ENCODE measurements around the gene NCKAP5L. TPM values are rescaled to one million over a fixed set of nuclear protein-coding genes. Genes with fewer than 3 reads are reported as not detected.

NCKAP5L gene
- total RNA-seq, 1 donor from 2014 or later: 9.1 TPM

DNA sequence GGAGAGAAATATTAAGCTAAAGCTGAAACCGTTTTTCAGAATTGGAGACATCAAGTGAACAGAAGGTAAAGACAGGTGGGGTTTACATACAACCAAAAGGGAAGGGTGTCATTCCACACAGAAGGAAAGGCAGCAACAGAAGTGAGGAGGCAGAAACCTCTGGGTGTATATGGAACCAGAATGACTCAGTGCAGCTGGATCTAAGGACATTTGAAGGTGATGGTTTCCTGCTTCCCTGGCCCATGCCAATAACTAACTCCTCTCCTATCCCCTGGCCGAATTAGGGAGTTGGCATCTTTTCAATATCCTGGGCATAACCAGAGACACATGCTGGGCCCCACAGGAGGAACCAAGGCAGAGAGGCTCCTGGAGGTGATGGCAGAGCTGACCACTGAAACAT, 8.4 kb downstream of the NCKAP5L start:
- Mint-ChIP-seq H3K27me3 (no peaks in the 10 kb centered on the region), H3K4me1 (peaks cover 11% of the 10 kb centered on the region), H3K27ac (no peak overlapping the region), H3K36me3 (ENCODE audit: low read depth) (peaks cover 6% of the 10 kb centered on the region), H3K9me3 (no peaks in the 10 kb centered on the region), H3K4me3 (no peak overlapping the region)
- ATAC-seq (ENCODE audit: low read depth) (no peak), DNase-seq (no peak)
- TF ChIP-seq CTCF (IDR thresholded peaks at IDR 0.05): no peak
- intact Hi-C loops (cut with micrococcal nuclease): loop anchor here (10.0 kb wide), 2 partner anchors 255 to 555 kb away; partner anchors contain the start of genes MCRS1 and TUBA1C
- POLR2A ChIA-PET: interaction anchor here (0.7 kb wide), 2 partner anchors 52 to 802 kb away, joined by 3 to 10 read pairs; no protein-coding TSS in a partner anchor
- CTCF ChIA-PET: no interaction called here

DNA sequence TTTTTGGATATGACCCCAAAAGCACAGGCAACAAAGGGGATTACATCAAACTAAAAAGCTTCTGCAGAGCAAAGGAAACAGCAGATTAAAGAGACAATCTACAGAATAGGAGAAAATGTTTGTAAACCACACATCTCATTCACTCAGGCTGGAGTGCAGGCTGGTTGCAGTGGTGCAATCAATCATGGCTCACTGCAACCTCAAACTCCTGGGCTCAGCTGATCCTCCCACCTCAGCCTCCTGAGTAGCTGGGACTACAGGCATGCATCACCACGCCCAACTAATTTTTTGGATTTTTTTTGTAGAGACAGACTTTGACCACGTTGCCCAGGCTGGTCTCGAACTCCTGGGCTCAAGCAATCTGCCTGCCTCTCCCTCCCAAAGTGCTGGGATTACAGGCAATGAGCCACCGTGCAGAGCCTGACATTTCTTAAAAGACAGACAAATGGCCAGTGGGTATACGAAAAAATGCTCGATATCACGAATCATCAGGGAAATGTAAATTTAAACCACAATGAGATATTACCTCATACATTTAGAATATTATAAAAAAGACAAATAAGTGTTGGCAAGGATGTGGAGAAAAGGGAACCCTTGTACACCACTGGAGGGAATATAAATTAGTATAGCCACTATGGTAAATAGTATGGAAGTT, 9.8 kb downstream of the NCKAP5L start:
- H3K27me3 Mint-ChIP-seq: no peaks in the 10 kb centered on the region
- H3K27ac Mint-ChIP-seq: no peak overlapping the region
- no peaks in the 10 kb centered on the region for H3K9me3 Mint-ChIP-seq
- DNase-seq (no peak), ATAC-seq (ENCODE audit: low read depth) (no peak)
- no peak overlapping the region for H3K4me3 Mint-ChIP-seq
- H3K36me3 Mint-ChIP-seq (ENCODE audit: low read depth): peaks cover 6% of the 10 kb centered on the region
- TF ChIP-seq CTCF (IDR thresholded peaks at IDR 0.05): no peak
- H3K4me1 Mint-ChIP-seq: peaks cover 9% of the 10 kb centered on the region
- ChIA-PET POLR2A (no interaction called here), CTCF (no interaction called here)
- intact Hi-C loops (cut with micrococcal nuclease): no loop called here

DNA sequence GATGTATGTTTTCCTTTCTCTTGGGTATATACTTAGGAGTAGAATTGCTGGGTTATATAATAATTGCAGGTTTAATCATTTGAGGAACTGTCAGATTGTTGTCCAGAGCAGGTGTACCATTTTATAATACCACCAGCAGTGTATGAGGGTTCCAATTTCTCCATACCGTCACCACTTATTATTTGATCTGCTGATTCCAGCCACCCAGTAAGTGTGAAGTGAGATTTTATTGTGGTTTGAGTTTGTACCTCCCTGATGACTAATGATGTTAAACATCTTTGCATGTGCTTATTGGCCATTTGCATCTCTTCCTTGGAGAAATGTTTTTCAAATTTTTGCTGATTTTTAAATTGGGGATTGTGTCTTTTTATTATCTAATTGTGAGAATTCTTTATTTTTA, 15.1 kb downstream of the NCKAP5L start:
- intact Hi-C loops (cut with micrococcal nuclease): no loop called here
- Mint-ChIP-seq H3K36me3 (ENCODE audit: low read depth) (peaks cover 5% of the 10 kb centered on the region), H3K27ac (no peak overlapping the region), H3K27me3 (no peaks in the 10 kb centered on the region), H3K4me1 (peaks cover 22% of the 10 kb centered on the region), H3K9me3 (no peaks in the 10 kb centered on the region), H3K4me3 (no peak overlapping the region)
- ChIA-PET POLR2A (no interaction called here), CTCF (interaction anchor here (1.0 kb wide), 1 partner anchor 35 kb away, joined by 3 read pairs; no protein-coding TSS in a partner anchor)
- ATAC-seq (ENCODE audit: low read depth) (no peak), DNase-seq (no peak)
- no peak for TF ChIP-seq CTCF (IDR thresholded peaks at IDR 0.05)

- ChIA-PET CTCF (interaction anchor here (1.0 kb wide), 1 partner anchor 34 kb away, joined by 3 read pairs; no protein-coding TSS in a partner anchor), POLR2A (interaction anchor here (1.1 to 1.6 kb wide), 2 partner anchors 27 to 70 kb away, joined by 3 to 4 read pairs; partner anchors contain the start of gene TMBIM6)
- Mint-ChIP-seq H3K27me3 (no peaks in the 10 kb centered on the region), H3K9me3 (no peaks in the 10 kb centered on the region), H3K4me3 (no peak overlapping the region), H3K27ac (peak overlapping the region; percentile 10), H3K4me1 (peaks cover 22% of the 10 kb centered on the region), H3K36me3 (ENCODE audit: low read depth) (peaks cover 5% of the 10 kb centered on the region)
- ATAC-seq (ENCODE audit: low read depth) (peak; percentile 42), DNase-seq (no peak)
- intact Hi-C loops (cut with micrococcal nuclease): no loop called here
- TF ChIP-seq CTCF (IDR thresholded peaks at IDR 0.05): no peak
Measured at GRCh38 chr12:49811961-49812401, 16.2 kb downstream of the NCKAP5L start.

- no peaks in the 10 kb centered on the region for H3K27me3 Mint-ChIP-seq
- no peak for TF ChIP-seq CTCF (IDR thresholded peaks at IDR 0.05)
- H3K4me1 Mint-ChIP-seq: peaks cover 22% of the 10 kb centered on the region
- H3K9me3 Mint-ChIP-seq: no peaks in the 10 kb centered on the region
- no peak overlapping the region for H3K27ac Mint-ChIP-seq
- H3K36me3 Mint-ChIP-seq (ENCODE audit: low read depth): peaks cover 4% of the 10 kb centered on the region
- intact Hi-C loops (cut with micrococcal nuclease): no loop called here
- no peak overlapping the region for H3K4me3 Mint-ChIP-seq
- ATAC-seq (ENCODE audit: low read depth): no peak
- DNase-seq: no peak
- POLR2A ChIA-PET: interaction anchor here (0.6 to 1.6 kb wide), 2 partner anchors 70 to 658 kb away, joined by 4 to 7 read pairs; partner anchors contain the start of gene TMBIM6
- CTCF ChIA-PET: no interaction called here
Measured at GRCh38 chr12:49811136-49811535, 17.1 kb downstream of the NCKAP5L start.

Data from activated B cell treated with CpG ODN at 0.5 μM for 24 hours (primary cell).